Endothelial cell of umbilical vein (primary cell): ENCODE data around the gene RBMS3.

ENCODE experiments used
- FOS ChIP-seq: IDR thresholded peaks from 2 replicates; pipeline ENCODE4 v1.6.1; 2011; ENCODE audit warnings: mild to moderate bottlenecking, low read length, moderate library complexity, borderline replicate concordance; ENCODE audit not compliant: insufficient read depth
- POLR2A ChIP-seq: IDR thresholded peaks from 2 replicates; pipeline ENCODE4 v1.6.1; 2012; ENCODE audit warnings: low read depth, mild to moderate bottlenecking, control low read depth, low read length
- POLR2AphosphoS5 ChIP-seq: IDR thresholded peaks from 2 replicates; pipeline ENCODE4 v1.6.1; 2012; ENCODE audit warnings: low read depth, mild to moderate bottlenecking, control low read depth, low read length, moderate library complexity; ENCODE audit not compliant: insufficient read depth
- TF ChIP-seq, protein P1 (sequence below), 2 donors: IDR thresholded peaks; 1 replicate in 1 of 2; 2 replicates in 1 of 2; pipeline ENCODE4 v1.5.1; 2011; ENCODE audit warnings: low read length in 2 of 2, mild to moderate bottlenecking in 2 of 2, moderate library complexity in 2 of 2, control low read depth in 1 of 2, inconsistent platforms in 1 of 2, low read depth in 1 of 2; ENCODE audit not compliant: insufficient read depth in 1 of 2; ENCODE audit errors: extremely low read depth in 1 of 2
- TF ChIP-seq, protein P2 (sequence below): IDR thresholded peaks from 2 replicates; pipeline ENCODE4 v1.6.1; 2011; ENCODE audit not compliant: insufficient read depth, insufficient read length

DNA sequence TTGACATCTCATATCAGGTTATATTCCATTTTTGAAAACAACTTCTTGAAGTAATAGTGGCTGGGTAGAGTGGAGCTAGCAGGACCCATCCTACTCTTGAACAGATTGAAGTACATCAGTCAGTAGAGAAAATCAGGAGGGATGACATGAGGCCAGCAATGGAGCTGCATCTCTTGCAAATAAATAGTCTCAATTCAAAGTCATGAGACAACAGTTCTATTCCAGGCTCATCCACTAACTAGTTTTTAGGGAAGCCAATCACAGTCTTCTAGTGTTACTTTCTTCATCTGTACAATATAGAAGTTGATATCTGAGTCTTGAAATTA is 477.2 kb downstream of the RBMS3 start:
- TF ChIP-seq POLR2AphosphoS5 (no peak), POLR2A (no peak), FOS (no peak)
- TF ChIP-seq, protein P1, sequence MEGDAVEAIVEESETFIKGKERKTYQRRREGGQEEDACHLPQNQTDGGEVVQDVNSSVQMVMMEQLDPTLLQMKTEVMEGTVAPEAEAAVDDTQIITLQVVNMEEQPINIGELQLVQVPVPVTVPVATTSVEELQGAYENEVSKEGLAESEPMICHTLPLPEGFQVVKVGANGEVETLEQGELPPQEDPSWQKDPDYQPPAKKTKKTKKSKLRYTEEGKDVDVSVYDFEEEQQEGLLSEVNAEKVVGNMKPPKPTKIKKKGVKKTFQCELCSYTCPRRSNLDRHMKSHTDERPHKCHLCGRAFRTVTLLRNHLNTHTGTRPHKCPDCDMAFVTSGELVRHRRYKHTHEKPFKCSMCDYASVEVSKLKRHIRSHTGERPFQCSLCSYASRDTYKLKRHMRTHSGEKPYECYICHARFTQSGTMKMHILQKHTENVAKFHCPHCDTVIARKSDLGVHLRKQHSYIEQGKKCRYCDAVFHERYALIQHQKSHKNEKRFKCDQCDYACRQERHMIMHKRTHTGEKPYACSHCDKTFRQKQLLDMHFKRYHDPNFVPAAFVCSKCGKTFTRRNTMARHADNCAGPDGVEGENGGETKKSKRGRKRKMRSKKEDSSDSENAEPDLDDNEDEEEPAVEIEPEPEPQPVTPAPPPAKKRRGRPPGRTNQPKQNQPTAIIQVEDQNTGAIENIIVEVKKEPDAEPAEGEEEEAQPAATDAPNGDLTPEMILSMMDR (IDR thresholded peaks at IDR 0.05; ENCODE audit: extremely low read depth in 1 of 2, insufficient read depth in 1 of 2, low read depth in 1 of 2, low read length in 2 of 2): no peak
- TF ChIP-seq, protein P2, sequence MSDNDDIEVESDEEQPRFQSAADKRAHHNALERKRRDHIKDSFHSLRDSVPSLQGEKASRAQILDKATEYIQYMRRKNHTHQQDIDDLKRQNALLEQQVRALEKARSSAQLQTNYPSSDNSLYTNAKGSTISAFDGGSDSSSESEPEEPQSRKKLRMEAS: no peak
